Epithelial cell of esophagus (primary cell): ENCODE data around the gene STAP2.

ENCODE experiments used
- DNase-seq: peaks from one replicate; pipeline ENCODE4 v3.0.0; 2010; ENCODE audit warnings: low read depth
- H3K4me3 ChIP-seq: 2 replicates; pipeline ENCODE4 v1.5.1; 2011; ENCODE audit warnings: mild to moderate bottlenecking, low read length, control low read depth
- CTCF ChIP-seq: IDR thresholded peaks from 2 replicates; pipeline ENCODE4 v1.5.1; 2011; ENCODE audit warnings: low read depth, mild to moderate bottlenecking, low read length, control low read depth, inconsistent platforms; ENCODE audit not compliant: insufficient read depth; ENCODE audit errors: missing control alignments

The STAP2 gene

DNA sequence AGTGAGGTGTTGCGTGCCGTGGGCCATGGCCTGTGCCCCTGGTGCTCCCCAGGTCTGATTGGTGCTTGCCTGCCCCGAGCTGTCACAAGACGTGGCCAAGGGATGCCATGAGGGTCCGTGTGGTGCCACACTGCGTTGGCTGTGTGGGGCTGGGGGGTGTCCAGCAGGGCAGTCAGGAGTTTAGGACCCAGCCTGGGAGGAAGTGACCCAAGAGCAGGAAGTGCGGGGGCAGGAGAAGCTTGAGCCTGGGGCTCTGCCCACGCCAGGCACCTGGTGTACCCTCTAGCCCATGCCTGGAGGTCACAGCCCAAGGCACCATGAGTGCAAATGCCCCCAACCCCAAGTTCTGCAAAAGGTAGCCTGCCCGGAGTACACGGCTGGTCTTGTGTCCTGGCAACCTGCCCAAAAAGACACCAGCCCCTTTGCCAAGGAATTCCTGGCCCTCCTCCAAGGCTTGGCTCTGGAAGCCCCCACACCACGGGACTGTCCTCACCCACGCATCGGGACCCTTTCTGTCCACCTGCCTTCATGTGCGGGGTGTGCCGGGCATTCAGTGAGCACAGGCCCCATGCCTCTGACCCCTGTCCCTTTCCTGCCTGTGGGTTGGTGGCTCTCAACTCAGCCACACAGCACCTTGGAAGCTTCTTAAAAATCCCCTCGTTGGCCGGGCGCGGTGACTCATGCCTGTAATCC lies 29.6 kb upstream of the STAP2 start:
- DNase-seq, result no peak
- no peak overlapping the region for H3K4me3 ChIP-seq
- no peak for TF ChIP-seq CTCF

DNA sequence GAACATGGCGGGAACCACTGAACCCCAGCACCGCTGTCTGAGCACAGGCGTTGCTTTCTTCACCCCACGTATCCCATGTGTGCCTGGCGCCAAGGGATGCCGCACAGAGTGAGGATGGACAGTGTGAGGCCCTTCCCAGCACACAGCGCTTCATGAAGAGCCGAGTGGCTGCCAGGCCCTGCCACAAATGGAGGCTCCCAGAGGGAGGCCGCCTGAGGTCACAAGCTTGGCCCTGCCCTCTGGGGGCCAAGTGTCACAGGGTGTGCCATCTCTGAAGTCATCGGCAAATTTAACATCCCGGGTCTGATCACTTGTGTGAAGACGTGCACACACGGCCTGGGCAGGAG lies 29.1 kb upstream of the STAP2 start:
- H3K4me3 ChIP-seq, result no peak overlapping the region
- TF ChIP-seq CTCF, result no peak
- no peak for DNase-seq

DNA sequence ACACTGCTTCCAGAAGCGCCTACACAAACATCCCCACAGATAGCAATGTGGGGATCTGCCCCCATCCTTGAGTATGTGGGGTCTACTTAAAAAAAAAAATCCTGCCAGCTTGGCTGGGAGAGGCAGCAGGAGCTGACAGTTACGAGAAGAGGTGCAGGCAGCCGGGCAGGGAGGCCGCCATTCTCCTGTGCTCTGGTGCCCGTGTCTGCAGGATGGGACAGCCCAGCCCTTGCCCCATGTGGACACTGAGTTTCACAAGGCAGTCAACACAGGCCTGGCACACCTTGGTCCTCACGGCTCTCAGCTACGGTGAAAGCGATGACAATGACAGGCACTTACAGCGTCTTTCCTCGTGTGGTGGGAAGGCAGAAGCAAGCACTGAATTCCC lies 28.7 kb upstream of the STAP2 start:
- no peak for DNase-seq
- TF ChIP-seq CTCF, result no peak
- no peak overlapping the region for H3K4me3 ChIP-seq

DNA sequence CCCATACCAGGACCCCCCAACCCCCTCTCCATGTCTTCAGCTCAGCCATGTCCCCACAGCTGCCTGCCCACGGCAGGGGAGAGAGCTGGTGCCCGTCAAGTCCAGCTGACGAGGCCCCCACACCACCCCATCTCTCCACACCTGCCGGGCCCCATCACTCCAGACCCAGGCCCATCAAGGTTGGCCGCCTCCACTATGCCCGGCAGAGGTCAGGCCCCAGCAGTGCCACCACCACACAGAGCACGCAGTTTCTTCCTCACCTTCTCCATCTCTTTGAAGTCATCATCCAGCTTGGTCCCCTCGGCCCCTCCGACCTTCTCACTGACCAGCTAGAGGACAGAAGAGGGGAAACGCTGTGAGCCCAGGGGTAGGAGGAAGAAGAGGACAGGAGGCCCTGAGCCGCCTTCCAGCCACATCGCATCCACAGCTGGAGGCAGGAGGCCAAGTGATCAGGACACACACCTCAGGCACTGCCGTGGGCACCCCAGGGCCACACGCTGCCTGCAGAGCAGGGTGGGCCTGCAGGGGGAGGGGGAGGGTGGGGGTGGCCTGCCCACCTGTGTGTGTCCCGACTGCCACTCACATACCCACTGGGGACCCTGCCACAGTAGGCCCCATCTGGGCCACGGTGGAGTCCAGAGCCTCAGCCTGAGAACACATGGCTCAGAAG lies 28.2 kb upstream of the STAP2 start:
- H3K4me3 ChIP-seq, result no peak overlapping the region
- DNase-seq, result no peak
- TF ChIP-seq CTCF, result no peak

GRCh38 chr19:4365791-4366665 lies 27.4 kb upstream of the STAP2 start:
- H3K4me3 ChIP-seq, result no peak overlapping the region
- no peak for TF ChIP-seq CTCF
- DNase-seq, result no peak

DNA sequence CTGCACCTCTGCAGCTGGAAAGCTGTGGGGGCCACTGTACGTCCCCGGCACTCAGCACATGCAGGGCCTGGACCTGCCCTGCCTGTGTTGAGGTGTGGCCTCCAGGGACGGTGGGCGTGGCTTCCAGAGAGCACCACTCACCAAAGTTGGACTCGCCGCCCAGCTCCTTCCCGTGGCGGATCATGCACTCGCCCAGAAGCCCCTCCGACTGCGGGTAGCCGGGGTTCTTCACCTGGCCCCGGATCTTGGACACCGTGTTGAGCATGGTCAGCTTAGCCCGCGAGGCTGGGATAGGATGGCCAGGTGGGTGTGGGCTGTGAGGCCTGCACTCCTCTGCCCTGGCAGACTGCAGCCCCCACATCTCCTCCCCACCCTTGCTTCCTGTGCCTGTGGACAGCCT lies 26.7 kb upstream of the STAP2 start:
- DNase-seq, result no peak
- no peak overlapping the region for H3K4me3 ChIP-seq
- TF ChIP-seq CTCF, result no peak
